Ammon's horn (tissue), 1 donor: Measurements from ENCODE around the gene WFDC5.
"Not testable (repeated sequence)": the region's sequence is repeated elsewhere in the genome, so short reads cannot be mapped to it uniquely, and the experiment has no call there.

Experiments
- DNase-seq: peaks from one replicate; pipeline ENCODE4 v3.0.0-alpha.2; 2016; ENCODE audit warnings: low spot score

Gene WFDC5

DNA sequence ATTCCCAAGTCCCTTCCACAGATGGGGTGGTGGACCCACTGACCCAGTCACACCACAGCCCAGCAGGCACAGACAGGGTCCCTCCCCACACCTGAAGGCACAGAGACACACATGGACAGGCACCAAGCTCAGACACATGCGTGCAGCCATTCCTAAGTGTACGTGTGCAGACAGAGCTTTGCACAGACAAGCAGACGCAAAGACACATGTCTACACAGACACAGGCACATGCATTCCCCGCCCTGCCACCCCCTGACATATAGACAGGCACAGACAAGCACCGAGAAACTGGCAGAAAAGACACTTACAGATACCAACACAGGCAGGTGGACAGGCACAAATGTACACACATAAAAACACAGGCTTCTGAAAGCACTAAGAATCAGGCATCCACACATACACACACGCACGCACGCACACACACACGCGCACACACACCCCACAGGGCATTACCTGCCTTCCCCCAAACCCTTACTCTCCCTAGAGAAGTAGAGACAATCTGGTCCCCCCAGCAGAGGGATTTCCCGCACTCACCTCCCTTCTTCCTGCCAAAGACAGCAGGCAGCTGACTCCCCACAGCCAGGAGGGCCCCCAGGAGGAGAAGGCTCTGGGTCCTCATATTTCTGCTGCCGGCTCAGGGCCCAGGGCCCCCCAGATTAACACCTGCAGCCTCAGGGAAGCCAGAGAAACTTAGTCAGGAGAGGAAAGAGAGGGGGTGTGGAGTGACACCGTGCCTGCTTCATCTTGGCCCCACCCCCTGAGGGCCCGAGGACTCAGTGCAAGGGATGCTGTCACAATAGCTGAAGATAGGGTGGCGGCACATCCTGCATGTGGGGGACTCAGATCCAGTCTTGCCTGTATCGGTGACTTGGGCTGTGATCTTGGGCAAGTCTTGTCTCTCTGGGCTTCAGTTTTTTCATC, at the start of gene WFDC5:
WFDC5 (minus strand) TSS at position 710 of the 921 bp plus-strand sequence; CDS start at position 619, 91 bp downstream.
- no peak for DNase-seq

DNA sequence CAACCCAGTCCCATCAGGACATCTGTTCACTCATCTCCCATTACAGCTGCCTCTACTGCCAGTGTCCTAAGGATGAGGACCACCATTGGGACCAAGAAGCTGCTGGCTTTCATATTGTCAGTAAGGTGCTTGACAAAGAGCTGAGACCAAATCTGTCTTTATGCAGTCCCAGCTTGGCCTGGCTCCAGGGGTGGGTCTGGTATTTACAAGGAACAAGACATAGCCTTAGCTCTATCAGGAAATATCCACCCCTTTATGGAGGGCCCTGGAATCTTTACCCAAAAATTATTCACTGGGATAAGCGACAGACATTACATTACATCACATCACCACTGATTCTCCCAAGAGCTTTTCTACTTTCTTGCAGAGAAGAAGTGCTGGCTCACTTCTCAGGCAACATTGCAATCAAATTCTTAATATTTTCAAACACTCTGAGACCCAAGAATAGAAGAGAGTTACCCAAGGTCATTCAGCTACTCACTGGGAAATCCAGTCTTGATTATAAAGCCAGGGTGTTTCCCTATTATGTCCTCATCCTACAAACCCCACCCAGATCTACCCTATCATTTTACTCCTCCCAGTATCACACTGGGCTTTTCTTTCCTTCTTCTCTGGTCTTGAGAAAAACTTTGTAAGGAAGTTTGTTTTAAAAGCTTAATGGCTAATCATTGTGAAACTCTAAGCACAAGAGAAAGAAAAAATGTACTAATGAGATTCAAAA, 48.3 kb upstream of the WFDC5 start:
- no peak for DNase-seq

GRCh38 chr20:45157962-45158361, 43.0 kb upstream of the WFDC5 start:
- DNase-seq = peak; percentile 27

GRCh38 chr20:45156713-45157112, 41.7 kb upstream of the WFDC5 start:
- DNase-seq = no peak

DNA sequence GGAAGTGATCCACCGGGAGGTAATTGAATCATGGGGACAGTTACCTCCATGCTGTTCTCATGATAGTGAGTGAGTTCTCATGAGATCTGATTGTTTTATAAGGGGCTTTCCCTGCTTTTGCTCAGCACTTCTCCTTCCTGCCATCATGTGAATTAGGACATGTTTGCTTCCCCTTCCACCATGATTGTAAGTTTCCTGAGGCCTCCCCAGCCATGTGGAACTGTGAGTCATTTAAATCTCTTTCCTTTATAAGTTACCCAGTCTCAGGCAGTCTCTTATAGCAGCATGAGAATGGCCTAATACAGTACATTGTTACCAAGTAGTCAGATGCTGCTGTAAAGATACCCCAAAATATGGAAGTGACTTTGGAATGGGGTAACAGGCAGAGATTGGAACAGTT, 39.8 kb upstream of the WFDC5 start:
- not testable (repeated sequence) for DNase-seq

DNA sequence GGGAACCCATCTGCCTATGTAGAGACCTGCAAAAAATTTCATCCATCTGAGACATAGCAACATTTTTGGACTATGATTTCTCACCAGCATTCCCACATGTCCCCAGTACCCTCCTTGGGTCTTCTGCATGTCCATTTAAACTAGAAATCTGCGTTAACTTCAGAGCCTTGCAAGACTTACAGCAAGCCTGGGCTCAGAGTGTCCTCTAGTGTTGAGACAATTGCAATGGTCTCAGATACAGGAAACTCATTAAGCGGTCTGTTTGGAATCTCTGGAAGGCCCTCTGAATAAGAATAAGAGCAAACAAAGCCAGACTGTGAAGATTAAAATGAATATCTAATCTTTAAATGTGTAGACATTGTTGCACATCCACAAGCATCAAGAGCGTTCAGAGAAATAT, 39.2 kb upstream of the WFDC5 start:
- DNase-seq = no peak

GRCh38 chr20:45153752-45154151, 38.8 kb upstream of the WFDC5 start:
- peak; percentile 71 for DNase-seq

DNA sequence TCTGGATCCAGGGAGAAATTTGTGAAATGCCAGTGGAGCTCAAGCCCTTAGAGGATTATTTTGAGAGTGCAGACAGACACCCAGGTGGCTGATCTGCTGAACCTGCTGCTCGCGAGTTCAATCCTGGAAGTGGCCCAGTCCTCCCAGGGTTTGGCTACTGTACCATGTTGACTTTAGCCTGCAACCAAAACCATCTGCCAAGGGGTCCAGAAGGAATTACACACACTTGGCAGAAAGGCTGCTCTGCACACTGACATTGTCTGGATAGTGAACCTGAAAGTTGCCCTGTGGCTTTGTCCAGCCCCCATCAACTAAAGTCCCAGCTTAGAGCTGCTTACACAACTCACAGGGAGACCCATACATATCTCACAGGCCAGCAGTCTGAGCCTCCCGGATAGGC, 38.2 kb upstream of the WFDC5 start:
- no peak for DNase-seq

DNA sequence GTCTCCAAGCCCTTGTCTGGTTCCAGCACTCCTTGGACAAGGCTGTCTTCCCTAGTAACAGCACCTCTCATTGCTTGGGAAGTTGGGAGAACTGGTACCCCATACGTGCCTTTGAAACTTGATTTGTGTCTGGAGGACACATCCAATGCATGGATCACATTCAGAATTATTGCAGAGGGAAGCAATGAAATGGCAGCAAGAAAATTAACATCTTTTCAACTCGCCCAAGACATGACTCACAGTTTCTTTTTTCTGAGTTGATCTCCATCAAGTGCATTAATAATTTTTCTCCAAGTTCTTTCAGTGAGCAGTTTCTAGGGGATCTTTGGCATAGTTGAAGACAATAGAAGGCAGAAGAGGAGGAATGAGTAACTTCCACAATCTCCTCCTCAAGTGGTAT, 37.4 kb upstream of the WFDC5 start:
- DNase-seq = no peak

DNA sequence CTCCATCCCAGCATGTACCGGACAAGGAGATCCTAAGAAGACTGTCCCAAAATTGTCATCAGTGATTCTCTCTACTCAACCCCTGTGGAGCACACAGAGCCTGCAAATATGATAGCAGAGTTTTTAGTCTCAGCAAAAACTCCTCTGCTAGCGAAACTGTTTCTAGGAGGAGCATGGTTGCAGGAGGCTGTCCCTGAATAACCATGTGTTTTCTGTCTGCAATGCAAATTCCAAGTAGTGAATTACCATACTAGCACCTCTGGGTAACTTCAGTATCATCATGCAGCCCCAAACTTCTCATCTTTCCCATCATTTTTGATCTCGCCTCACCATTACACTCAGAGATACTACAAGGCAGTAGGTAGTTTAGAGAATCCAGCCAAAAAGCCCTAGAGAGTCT, 34.1 kb upstream of the WFDC5 start:
- DNase-seq = no peak

- DNase-seq = no peak
Observed at GRCh38 chr20:45140836-45141235, 25.9 kb upstream of the WFDC5 start.

- not testable (repeated sequence) for DNase-seq
Observed at GRCh38 chr20:45139733-45140375, 24.9 kb upstream of the WFDC5 start.

DNA sequence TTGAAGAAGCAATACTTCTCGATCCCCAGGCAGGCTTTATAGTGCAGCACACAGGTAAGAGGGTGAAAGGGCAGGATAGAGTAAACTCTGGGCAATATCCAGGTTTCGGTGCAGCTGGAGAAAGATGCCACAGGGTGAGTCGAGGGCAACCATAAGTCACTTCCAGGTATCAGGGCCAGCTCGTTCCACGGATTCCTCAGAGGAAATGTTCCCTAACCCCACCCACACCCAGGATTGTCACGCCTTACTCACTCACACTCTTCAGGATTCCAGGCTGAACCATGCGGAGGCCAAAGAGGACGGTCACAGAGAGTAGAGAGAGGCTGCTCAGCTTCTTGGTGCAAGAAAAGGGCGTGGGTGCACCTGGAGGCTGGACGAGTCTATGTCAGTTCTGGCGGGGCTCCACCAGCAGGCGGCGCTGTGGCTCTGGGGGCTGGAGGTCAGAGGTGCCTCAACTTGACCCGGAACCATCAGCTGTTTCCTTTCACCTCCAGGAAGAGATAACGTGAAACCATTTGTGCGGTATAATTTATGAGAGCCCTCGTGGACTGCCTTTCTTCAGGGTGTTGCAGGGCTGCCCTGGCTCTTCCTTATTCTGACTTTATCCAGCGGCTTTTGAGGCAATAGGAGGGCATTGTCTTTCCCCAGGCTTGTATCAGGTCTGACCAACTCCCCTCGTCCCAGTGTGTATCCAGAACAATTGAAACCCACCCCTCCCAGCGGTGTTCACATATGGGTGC, 23.8 kb upstream of the WFDC5 start:
- no peak for DNase-seq

DNA sequence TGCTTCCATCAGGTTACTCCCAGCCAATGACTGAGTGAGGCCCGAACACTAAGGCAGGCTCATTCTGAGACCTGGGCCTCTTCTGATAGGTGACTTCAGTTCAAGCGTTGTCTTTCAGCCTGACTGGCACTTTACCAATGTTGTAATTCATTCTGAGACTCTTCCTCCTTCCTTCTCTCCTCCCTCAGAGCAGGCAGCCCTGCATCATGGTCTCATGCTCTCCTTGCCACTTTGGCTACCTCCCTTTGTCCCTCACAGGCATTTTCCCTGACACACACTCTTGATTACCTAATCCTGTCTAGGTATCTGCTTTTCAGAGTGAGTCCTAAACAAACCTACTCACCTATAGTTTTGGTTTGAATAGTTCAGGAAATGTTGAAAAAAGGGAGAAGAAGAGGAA, 21.9 kb upstream of the WFDC5 start:
- no peak for DNase-seq

DNA sequence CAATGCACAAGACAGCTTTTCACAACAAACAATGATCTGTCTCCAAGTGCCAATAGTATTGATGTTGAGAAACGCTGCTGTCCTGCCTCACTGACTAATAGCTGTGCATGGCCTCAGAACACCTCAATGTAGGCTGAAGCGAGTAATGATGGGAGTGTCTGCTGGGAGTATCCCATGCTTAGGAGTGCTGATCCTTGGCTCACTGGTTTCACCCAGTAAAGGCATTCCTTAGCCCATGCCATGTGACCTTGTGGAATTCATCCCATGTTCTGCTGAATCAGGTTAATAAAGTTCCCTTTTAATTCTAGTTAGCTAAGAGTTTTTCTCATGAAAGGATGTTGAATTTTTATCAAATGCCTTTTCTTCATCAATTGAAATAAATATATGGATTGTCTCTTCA, 13.1 kb upstream of the WFDC5 start:
- no peak for DNase-seq

GRCh38 chr20:45124365-45124764, 9.4 kb upstream of the WFDC5 start, which contains the start of gene WFDC12:
Gene WFDC12 (minus strand): TSS chr20:45124465. CDS start chr20:45124447, 18 bp downstream.
- no peak for DNase-seq

GRCh38 chr20:45121388-45121787, 6.4 kb upstream of the WFDC5 start:
- DNase-seq = no peak

DNA sequence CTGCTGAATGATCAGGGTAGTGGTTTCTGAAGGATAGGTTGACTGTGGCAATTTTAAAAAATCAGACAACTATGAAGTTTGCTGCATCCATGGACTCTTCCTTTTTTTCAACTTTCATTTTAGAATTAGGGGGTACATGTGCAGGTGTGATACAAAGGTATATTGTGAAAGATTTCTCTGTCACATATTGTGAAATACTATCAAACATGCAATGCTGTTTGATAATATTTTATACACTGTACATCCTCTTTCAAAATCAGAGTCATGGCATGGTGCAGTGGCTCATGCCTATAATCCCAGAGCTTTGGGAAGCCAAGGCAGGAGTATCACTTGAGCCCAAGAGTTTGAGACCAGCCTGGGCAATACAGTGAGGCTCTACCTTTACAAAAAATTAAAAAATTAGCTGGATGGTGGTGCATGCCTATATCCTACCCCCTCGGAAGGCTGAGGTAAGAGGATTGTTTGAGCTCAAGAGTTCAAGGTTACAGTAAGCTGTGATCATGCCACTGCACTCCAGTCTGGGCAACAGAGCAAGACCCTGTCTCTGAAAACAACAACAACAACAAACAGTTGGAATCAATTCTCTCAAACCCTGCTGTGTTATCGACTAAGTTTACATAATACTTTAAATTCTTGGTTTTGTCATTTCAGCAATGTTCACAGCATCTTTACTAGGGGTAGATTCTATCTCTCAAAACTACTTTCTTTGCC, 4.7 kb upstream of the WFDC5 start:
- DNase-seq = no peak

DNA sequence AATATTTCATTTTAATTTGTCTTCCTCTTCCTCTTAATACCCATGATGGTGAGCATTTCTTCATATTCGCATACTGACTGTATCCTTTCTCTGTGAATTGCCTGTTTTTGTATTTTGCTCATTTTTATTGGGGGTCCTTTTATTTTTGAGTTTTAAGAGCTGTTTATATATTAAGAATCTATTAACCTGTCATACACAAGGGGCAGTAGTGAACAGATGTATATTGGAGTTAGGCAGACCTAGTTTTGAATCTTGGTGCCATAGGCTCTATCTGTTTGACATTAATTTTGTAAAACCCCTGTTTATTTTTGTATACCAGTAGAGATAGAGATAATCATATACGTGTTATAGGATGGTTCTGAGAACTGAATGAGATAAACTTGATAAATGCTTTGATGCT, 3.1 kb upstream of the WFDC5 start:
- no peak for DNase-seq

- DNase-seq = no peak
Observed at GRCh38 chr20:45117581-45117980, 2.6 kb upstream of the WFDC5 start.

DNA sequence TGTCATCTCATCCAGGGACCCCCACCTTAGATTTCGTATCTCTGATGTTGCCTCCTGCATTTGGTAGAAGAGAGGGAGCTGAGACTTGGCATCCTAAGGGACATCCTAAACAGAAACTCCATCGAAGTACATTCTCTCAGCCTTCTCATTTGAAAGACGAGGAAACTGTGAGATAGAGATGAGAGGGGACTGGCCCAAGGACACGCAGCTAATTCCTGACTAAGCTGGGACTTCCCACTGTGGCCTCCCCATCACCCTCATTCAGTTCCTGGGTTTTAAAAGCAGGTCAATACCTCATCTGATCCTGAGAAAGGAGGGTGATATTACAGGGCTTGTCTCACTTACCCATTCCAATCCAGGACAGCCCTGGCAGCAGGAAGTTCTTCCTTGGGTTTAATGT, 855 bp upstream of the WFDC5 start:
- no peak for DNase-seq
